Hepatocyte (in vitro differentiated cells): Measurements from ENCODE around the gene RUNX1. TPM values are rescaled to one million over a fixed set of nuclear protein-coding genes. Genes with fewer than 3 reads are reported as not detected.

Source experiments
- DNase-seq: peaks from one replicate; pipeline ENCODE4 v3.0.0-alpha.2; 2016; ENCODE audit warnings: low spot score
- H2AFZ ChIP-seq: fragments of 200-600 bp; sonication (generic); 2 replicates; pipeline ENCODE4 v1.6.0; 2016; ENCODE audit warnings: antibody characterized with exemption, mild to moderate bottlenecking
- H3K27ac ChIP-seq: fragments of 200-600 bp; sonication (generic); 2 replicates; pipeline ENCODE4 v1.5.1; 2016; ENCODE audit warnings: mild to moderate bottlenecking
- H3K27me3 ChIP-seq: fragments of 200-600 bp; sonication (generic); 2 replicates; pipeline ENCODE4 v1.6.1; 2016
- H3K36me3 ChIP-seq: fragments of 200-600 bp; sonication (generic); replicated peaks from 2 replicates; pipeline ENCODE4 v1.5.1; 2016; ENCODE audit warnings: low read depth; ENCODE audit not compliant: insufficient read depth
- H3K4me1 ChIP-seq: fragments of 200-600 bp; sonication (generic); 2 replicates; pipeline ENCODE4 v1.5.1; 2016; ENCODE audit warnings: mild to moderate bottlenecking, moderate library complexity; ENCODE audit not compliant: insufficient read depth
- H3K4me2 ChIP-seq: fragments of 200-600 bp; sonication (generic); 2 replicates; pipeline ENCODE4 v1.6.0; 2016
- H3K4me3 ChIP-seq: fragments of 200-600 bp; sonication (generic); 2 replicates; pipeline ENCODE4 v1.5.1; 2016; ENCODE audit warnings: mild to moderate bottlenecking
- H3K79me2 ChIP-seq: fragments of 200-600 bp; sonication (generic); 2 replicates; pipeline ENCODE4 v1.6.0; 2017; ENCODE audit warnings: mild to moderate bottlenecking
- H3K9me2 ChIP-seq: fragments of 200-600 bp; sonication (generic); replicated peaks from 2 replicates; pipeline ENCODE4 v1.6.0; 2017; ENCODE audit warnings: mild to moderate bottlenecking; ENCODE audit not compliant: insufficient read depth
- H3K9me3 ChIP-seq: fragments of 200-600 bp; sonication (generic); 2 replicates; pipeline ENCODE4 v1.5.1; 2016; ENCODE audit warnings: low read depth, mild to moderate bottlenecking
- H4K20me1 ChIP-seq: fragments of 200-600 bp; sonication (generic); 2 replicates; pipeline ENCODE4 v1.6.0; 2016; ENCODE audit warnings: mild to moderate bottlenecking; ENCODE audit not compliant: insufficient read depth, poor library complexity, severe bottlenecking
- EZH2 ChIP-seq: fragments of 200-600 bp; sonication (generic); IDR thresholded peaks from 2 replicates; pipeline ENCODE4 v1.6.1; 2016; ENCODE audit warnings: antibody characterized with exemption, mild to moderate bottlenecking, borderline replicate concordance
- EZH2phosphoT487 ChIP-seq: fragments of 200-600 bp; sonication (generic); IDR thresholded peaks from one replicate; pipeline ENCODE4 v1.6.1; 2018; ENCODE audit warnings: antibody characterized with exemption, mild to moderate bottlenecking, low read depth, moderate library complexity; ENCODE audit not compliant: unreplicated experiment, severe bottlenecking
- WGBS: methylation state at CpG from one replicate; pipeline ENCODE4 v1.1.6; 2016; ENCODE audit warnings: low lambda C conversion rate; ENCODE audit errors: missing lambda C conversion rate; 5-methylcytosine and 5-hydroxymethylcytosine counted together
- polyA plus RNA-seq: library from polyadenylated mRNA; unstranded; fragments of >200 nt; fragmentation: Nextera tagmentation; extraction: Ambion mirVana; gene quantifications from 2 replicates; pipeline ENCODE4 v1.2.1, GENCODE V29; 2016
- total RNA-seq: library from RNA; depleted of rRNA; stranded (reverse); fragments of >200 nt; gene quantifications from 2 replicates; pipeline ENCODE4 v1.2.3, GENCODE V29; 2014
- TF ChIP-seq, protein P1 (sequence below): fragments of 200-600 bp; sonication (generic); IDR thresholded peaks from 2 replicates; pipeline ENCODE4 v1.5.1; 2016; ENCODE audit warnings: antibody characterized with exemption, mild to moderate bottlenecking; ENCODE audit not compliant: poor library complexity

RUNX1 gene
- total and polyA plus RNA-seq, 2 experiments from 2014 or later, result 8.5 to 10.9 TPM

DNA sequence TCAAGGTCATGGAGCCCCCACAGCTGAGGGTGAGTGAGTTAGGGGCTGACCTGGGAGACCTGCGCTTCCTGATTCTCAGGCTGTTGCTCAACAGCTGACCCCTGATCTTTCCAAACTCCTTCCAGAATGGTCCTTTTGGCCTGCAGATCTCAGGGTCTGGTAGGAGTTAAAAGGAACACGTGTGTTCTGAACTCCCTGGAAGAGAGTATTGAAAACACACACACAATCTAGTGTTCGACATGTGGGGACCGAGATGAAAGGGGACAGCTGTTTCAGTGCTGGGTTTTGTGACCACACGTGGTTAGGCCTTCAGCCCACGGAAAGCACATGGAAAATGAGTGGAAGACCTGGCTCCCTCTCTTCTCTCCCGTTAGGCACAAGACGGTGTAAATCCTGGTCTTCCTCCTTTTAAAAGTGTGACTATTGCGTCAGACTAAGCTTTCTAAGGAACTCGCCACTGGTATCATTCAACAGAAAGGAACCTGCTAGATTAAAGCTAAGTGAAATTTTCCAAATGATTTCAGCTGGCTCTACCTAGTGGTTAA, 49.6 kb downstream of the RUNX1 start:
- Histone ChIP-seq H3K36me3 (no peaks in the 10 kb centered on the region), H4K20me1 (no peaks in the 10 kb centered on the region), H3K4me3 (no peak overlapping the region), H3K9me3 (no peaks in the 10 kb centered on the region), H2AFZ (no peak overlapping the region), H3K27ac (no peak overlapping the region), H3K79me2 (no peaks in the 10 kb centered on the region), H3K4me2 (no peak overlapping the region), H3K27me3 (no peaks in the 10 kb centered on the region), H3K9me2 (no peaks in the 10 kb centered on the region), H3K4me1 (no peaks in the 10 kb centered on the region)
- WGBS, result 64% methylated on average over 10 of the region's 10 CpGs
- no peak for DNase-seq
- TF ChIP-seq EZH2 (no peak), EZH2phosphoT487 (no peak)
- TF ChIP-seq, protein P1, sequence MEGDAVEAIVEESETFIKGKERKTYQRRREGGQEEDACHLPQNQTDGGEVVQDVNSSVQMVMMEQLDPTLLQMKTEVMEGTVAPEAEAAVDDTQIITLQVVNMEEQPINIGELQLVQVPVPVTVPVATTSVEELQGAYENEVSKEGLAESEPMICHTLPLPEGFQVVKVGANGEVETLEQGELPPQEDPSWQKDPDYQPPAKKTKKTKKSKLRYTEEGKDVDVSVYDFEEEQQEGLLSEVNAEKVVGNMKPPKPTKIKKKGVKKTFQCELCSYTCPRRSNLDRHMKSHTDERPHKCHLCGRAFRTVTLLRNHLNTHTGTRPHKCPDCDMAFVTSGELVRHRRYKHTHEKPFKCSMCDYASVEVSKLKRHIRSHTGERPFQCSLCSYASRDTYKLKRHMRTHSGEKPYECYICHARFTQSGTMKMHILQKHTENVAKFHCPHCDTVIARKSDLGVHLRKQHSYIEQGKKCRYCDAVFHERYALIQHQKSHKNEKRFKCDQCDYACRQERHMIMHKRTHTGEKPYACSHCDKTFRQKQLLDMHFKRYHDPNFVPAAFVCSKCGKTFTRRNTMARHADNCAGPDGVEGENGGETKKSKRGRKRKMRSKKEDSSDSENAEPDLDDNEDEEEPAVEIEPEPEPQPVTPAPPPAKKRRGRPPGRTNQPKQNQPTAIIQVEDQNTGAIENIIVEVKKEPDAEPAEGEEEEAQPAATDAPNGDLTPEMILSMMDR, result no peak

DNA sequence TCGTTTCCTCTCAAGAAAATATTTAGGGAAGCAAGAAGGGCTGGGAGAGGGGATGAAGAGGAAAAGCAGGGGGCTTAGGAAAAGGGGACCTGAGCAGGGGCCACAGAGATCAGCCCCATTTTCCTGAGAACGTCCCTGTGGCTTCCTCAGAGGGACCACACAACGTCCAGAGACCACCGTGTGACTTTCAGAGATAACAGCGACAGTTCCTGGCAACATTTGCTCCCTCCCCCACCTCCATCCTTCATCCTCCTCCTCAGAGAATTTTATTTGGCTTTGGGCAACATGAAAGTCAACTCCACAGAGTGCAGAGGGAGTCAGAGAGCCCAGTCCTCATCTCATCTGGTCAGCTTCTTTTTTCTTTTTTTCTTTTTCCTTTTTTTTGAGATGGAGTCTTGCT, 50.9 kb downstream of the RUNX1 start:
- TF ChIP-seq, protein P1, result no peak
- no peak for TF ChIP-seq EZH2
- no peak for TF ChIP-seq EZH2phosphoT487
- Histone ChIP-seq H3K27ac (no peak overlapping the region), H3K9me3 (no peaks in the 10 kb centered on the region), H3K9me2 (no peaks in the 10 kb centered on the region), H4K20me1 (no peaks in the 10 kb centered on the region), H3K4me1 (no peaks in the 10 kb centered on the region), H3K36me3 (no peaks in the 10 kb centered on the region), H2AFZ (no peak overlapping the region), H3K4me2 (no peak overlapping the region), H3K27me3 (no peaks in the 10 kb centered on the region), H3K4me3 (no peak overlapping the region), H3K79me2 (no peaks in the 10 kb centered on the region)
- WGBS, result 84% methylated on average over 5 of the region's 5 CpGs
- no peak for DNase-seq

DNA sequence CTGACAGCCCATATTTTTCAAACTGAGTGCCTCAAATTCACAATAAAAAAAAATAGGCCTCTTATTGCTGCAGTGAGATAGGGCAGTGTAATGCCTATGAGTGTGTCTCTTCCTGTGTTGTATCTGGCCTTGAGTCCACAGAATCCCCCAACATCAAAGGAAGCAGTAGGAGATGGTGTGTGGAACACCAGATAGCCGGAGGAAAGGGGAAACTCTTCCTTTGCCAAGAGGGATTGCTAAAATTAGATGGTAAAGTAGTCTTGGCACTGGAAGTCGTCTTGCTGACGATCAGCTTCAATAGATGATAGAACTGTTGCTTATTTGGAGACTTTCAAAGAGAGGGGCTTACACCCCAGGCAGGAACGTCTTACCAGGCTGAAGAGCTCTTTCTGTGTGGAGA, 51.8 kb downstream of the RUNX1 start:
- 75% methylated on average over 4 of the region's 4 CpGs for WGBS
- Histone ChIP-seq H3K4me2 (no peak overlapping the region), H3K4me1 (no peaks in the 10 kb centered on the region), H3K27me3 (no peaks in the 10 kb centered on the region), H3K36me3 (no peaks in the 10 kb centered on the region), H3K9me2 (no peaks in the 10 kb centered on the region), H4K20me1 (no peaks in the 10 kb centered on the region), H3K27ac (no peak overlapping the region), H3K4me3 (no peak overlapping the region), H3K79me2 (no peaks in the 10 kb centered on the region), H3K9me3 (no peaks in the 10 kb centered on the region), H2AFZ (no peak overlapping the region)
- TF ChIP-seq EZH2, result no peak
- TF ChIP-seq, protein P1, result no peak
- no peak for TF ChIP-seq EZH2phosphoT487
- DNase-seq, result no peak
